ENCODE measurements around the gene TMEM231.

Gene TMEM231

DNA sequence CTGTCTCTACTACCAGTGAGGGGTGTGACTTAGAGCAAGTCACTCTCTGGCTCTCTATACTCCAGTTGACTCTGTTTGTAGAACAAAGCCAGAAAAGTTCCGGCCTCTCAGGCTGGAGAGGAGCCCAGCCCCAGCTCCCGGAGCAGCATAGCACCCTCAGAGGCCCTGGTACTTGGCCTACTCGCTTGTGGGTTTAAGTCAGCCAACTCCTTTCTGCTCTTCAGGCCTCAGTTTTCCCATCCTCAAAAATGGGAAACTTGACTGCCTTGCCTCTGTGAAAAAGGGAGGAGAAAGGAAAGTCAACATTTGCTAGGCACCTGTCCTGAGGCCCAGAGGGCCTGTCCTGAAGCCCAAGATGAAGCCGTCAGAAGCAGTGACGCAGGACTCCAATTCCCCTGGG is 61.9 kb downstream of the TMEM231 start:
- Histone ChIP-seq H3K9me2 (replicated peaks; ENCODE audit: insufficient read depth, low read length) (no peaks in the 10 kb centered on the region), H3K9ac (ENCODE audit: low read length) (no peak overlapping the region), H3K4me1 (ENCODE audit: low read length) (no peaks in the 10 kb centered on the region), H4K20me1 (ENCODE audit: insufficient read depth, low read length) (no peaks in the 10 kb centered on the region), H3K36me3 (replicated peaks; ENCODE audit: insufficient read depth, low read length) (no peaks in the 10 kb centered on the region), H3K27me3 (replicated peaks; ENCODE audit: insufficient read depth, low read length) (no peaks in the 10 kb centered on the region), H3K27ac (ENCODE audit: low read length) (no peak overlapping the region), H3K9me3 (replicated peaks; ENCODE audit: insufficient read depth, low read length) (no peaks in the 10 kb centered on the region), H3F3A (ENCODE audit: insufficient read depth, low read length) (no peaks in the 10 kb centered on the region), H3K4me3 (ENCODE audit: low read length) (no peak overlapping the region), H3K4me2 (ENCODE audit: low read depth, low read length) (no peak overlapping the region), H3K79me2 (ENCODE audit: low read length) (no peaks in the 10 kb centered on the region), H2AFZ (ENCODE audit: low read length) (no peak overlapping the region)
- DNase-seq: no peak
- TF ChIP-seq EZH2phosphoT487 (IDR thresholded peaks at IDR 0.05; ENCODE audit: low read length) (no peak), EZH2 (optimal IDR thresholded peaks at IDR 0.05; ENCODE audit: low read depth, low read length) (no peak)
- TF ChIP-seq, protein P1, sequence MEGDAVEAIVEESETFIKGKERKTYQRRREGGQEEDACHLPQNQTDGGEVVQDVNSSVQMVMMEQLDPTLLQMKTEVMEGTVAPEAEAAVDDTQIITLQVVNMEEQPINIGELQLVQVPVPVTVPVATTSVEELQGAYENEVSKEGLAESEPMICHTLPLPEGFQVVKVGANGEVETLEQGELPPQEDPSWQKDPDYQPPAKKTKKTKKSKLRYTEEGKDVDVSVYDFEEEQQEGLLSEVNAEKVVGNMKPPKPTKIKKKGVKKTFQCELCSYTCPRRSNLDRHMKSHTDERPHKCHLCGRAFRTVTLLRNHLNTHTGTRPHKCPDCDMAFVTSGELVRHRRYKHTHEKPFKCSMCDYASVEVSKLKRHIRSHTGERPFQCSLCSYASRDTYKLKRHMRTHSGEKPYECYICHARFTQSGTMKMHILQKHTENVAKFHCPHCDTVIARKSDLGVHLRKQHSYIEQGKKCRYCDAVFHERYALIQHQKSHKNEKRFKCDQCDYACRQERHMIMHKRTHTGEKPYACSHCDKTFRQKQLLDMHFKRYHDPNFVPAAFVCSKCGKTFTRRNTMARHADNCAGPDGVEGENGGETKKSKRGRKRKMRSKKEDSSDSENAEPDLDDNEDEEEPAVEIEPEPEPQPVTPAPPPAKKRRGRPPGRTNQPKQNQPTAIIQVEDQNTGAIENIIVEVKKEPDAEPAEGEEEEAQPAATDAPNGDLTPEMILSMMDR (IDR thresholded peaks at IDR 0.05; ENCODE audit: low read length): no peak

DNA sequence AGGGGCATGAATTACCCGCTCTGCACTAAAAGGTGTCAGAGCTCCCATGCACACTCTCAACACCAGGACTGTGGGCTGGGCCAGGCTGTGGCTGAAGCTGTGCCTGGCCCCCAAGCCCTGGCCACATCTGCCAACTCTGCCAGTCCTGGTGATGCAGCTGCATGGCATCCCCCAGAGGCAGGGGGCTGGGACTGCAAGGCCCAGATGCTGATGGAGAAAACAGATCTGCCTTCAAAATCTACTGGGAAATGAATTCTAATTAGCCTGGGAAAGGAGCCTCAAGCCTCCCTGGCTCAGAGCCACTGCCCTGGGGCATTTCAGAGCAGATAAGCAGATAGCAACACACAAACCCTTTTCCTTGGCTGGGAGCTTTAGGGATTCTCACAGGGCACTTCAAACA is 64.2 kb downstream of the TMEM231 start:
- no peak for DNase-seq
- no peak overlapping the region for H3K27ac ChIP-seq (ENCODE audit: low read length)
- no peaks in the 10 kb centered on the region for H3K4me1 ChIP-seq (ENCODE audit: low read length)
- H3K79me2 ChIP-seq (ENCODE audit: low read length): no peaks in the 10 kb centered on the region
- H3K27me3 ChIP-seq (replicated peaks; ENCODE audit: insufficient read depth, low read length): no peaks in the 10 kb centered on the region
- TF ChIP-seq EZH2 (optimal IDR thresholded peaks at IDR 0.05; ENCODE audit: low read depth, low read length) (no peak), EZH2phosphoT487 (IDR thresholded peaks at IDR 0.05; ENCODE audit: low read length) (no peak)
- TF ChIP-seq, protein P1 (IDR thresholded peaks at IDR 0.05; ENCODE audit: low read length): peak; percentile 8; the same call in 1 of the 2 replicates
- H3K4me3 ChIP-seq (ENCODE audit: low read length): no peak overlapping the region
- no peaks in the 10 kb centered on the region for H3K36me3 ChIP-seq (replicated peaks; ENCODE audit: insufficient read depth, low read length)
- H4K20me1 ChIP-seq (ENCODE audit: insufficient read depth, low read length): no peaks in the 10 kb centered on the region
- no peaks in the 10 kb centered on the region for H3K9me2 ChIP-seq (replicated peaks; ENCODE audit: insufficient read depth, low read length)
- H3K9ac ChIP-seq (ENCODE audit: low read length): no peak overlapping the region
- no peak overlapping the region for H3K4me2 ChIP-seq (ENCODE audit: low read depth, low read length)
- no peaks in the 10 kb centered on the region for H3K9me3 ChIP-seq (replicated peaks; ENCODE audit: insufficient read depth, low read length)
- H3F3A ChIP-seq (ENCODE audit: insufficient read depth, low read length): no peaks in the 10 kb centered on the region
- H2AFZ ChIP-seq (ENCODE audit: low read length): no peak overlapping the region

DNA sequence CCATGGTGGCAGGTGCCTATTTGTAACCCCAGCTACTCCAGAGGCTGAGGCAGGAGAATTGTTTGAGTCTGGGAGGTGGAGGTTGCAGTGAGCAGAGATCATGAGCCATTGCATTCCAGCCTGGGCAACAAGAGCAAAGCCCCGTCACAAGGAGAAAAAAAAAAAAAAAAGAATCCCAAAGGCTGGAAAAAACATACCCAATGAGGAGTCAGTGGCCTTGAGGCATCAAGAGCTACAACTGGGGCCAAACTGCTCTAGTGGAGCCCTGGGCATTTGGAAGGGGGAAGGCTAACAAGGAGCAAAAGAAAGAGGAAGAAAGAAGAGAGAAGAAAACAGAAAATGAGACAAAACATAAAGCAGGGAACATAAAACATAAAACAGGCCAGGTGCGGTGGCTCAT is 67.7 kb downstream of the TMEM231 start:
- H3K9me3 ChIP-seq (replicated peaks; ENCODE audit: insufficient read depth, low read length): no peaks in the 10 kb centered on the region
- no peaks in the 10 kb centered on the region for H3F3A ChIP-seq (ENCODE audit: insufficient read depth, low read length)
- H3K79me2 ChIP-seq (ENCODE audit: low read length): no peaks in the 10 kb centered on the region
- H3K27me3 ChIP-seq (replicated peaks; ENCODE audit: insufficient read depth, low read length): no peaks in the 10 kb centered on the region
- H3K4me3 ChIP-seq (ENCODE audit: low read length): no peak overlapping the region
- 0 out of 2 replicates have a peak, but pooled peaks cover 14% of the 10 kb centered on the region for H3K4me1 ChIP-seq (ENCODE audit: low read length)
- no peak overlapping the region for H2AFZ ChIP-seq (ENCODE audit: low read length)
- TF ChIP-seq, protein P1 (IDR thresholded peaks at IDR 0.05; ENCODE audit: low read length): no peak
- no peak for TF ChIP-seq EZH2phosphoT487 (IDR thresholded peaks at IDR 0.05; ENCODE audit: low read length)
- no peak for TF ChIP-seq EZH2 (optimal IDR thresholded peaks at IDR 0.05; ENCODE audit: low read depth, low read length)
- no peaks in the 10 kb centered on the region for H4K20me1 ChIP-seq (ENCODE audit: insufficient read depth, low read length)
- no peaks in the 10 kb centered on the region for H3K9me2 ChIP-seq (replicated peaks; ENCODE audit: insufficient read depth, low read length)
- H3K9ac ChIP-seq (ENCODE audit: low read length): no peak overlapping the region
- DNase-seq: no peak
- H3K27ac ChIP-seq (ENCODE audit: low read length): no peak overlapping the region
- no peaks in the 10 kb centered on the region for H3K36me3 ChIP-seq (replicated peaks; ENCODE audit: insufficient read depth, low read length)
- no peak overlapping the region for H3K4me2 ChIP-seq (ENCODE audit: low read depth, low read length)
